Osteoblast (primary cell): ENCODE results near the gene CLK1. TPM values are rescaled to one million over a fixed set of nuclear protein-coding genes. Genes with fewer than 3 reads are reported as not detected.

Source experiments
- DNase-seq: peaks from one replicate; pipeline ENCODE4 v3.0.0; 2011; ENCODE audit warnings: low spot score, mixed read lengths; ENCODE audit not compliant: insufficient read length; ENCODE audit errors: missing footprints
- H2AFZ ChIP-seq: 2 replicates; pipeline ENCODE4 v1.6.0; 2011; ENCODE audit warnings: mild to moderate bottlenecking, low read length
- H3K27ac ChIP-seq: 2 replicates; pipeline ENCODE4 v1.5.1; 2011; ENCODE audit warnings: mild to moderate bottlenecking, low read depth, low read length, moderate library complexity
- H3K27me3 ChIP-seq: 2 replicates; pipeline ENCODE4 v1.6.0; 2012; ENCODE audit warnings: mild to moderate bottlenecking, control low read depth, inconsistent platforms, low read length, moderate library complexity; ENCODE audit not compliant: insufficient read depth
- H3K36me3 ChIP-seq: 2 replicates; pipeline ENCODE4 v1.5.1; 2011; ENCODE audit warnings: mild to moderate bottlenecking, low read length, control low read depth, moderate library complexity; ENCODE audit not compliant: insufficient read depth
- H3K4me1 ChIP-seq: 2 replicates; pipeline ENCODE4 v1.5.1; 2011; ENCODE audit warnings: mild to moderate bottlenecking, low read length, control low read depth, moderate library complexity; ENCODE audit not compliant: insufficient read depth
- H3K4me2 ChIP-seq: 2 replicates; pipeline ENCODE4 v1.6.0; 2011; ENCODE audit warnings: mild to moderate bottlenecking, low read length; ENCODE audit not compliant: insufficient read depth
- H3K4me3 ChIP-seq: fragments of 200-600 bp; sonication (generic); 3 replicates; pipeline ENCODE4 v1.5.1; 2012; ENCODE audit warnings: mild to moderate bottlenecking, low read length, inconsistent platforms; ENCODE audit not compliant: insufficient read depth
- H3K79me2 ChIP-seq: 2 replicates; pipeline ENCODE4 v1.6.0; 2012; ENCODE audit warnings: mild to moderate bottlenecking, low read length, control low read depth, inconsistent platforms; ENCODE audit not compliant: insufficient read depth
- H3K9me3 ChIP-seq: 2 replicates; pipeline ENCODE4 v1.5.1; 2011; ENCODE audit warnings: low read depth, low read length, control low read depth
- H4K20me1 ChIP-seq: 2 replicates; pipeline ENCODE4 v1.6.0; 2012; ENCODE audit warnings: mild to moderate bottlenecking, low read length, control low read depth; ENCODE audit not compliant: insufficient read depth
- CTCF ChIP-seq: IDR thresholded peaks from 2 replicates; pipeline ENCODE4 v1.5.1; 2011; ENCODE audit warnings: mild to moderate bottlenecking, low read depth, low read length, moderate library complexity; ENCODE audit errors: extremely low read depth
- total RNA-seq: library from RNA; depleted of rRNA; stranded (reverse); fragments of >200 nt; gene quantifications from 2 replicates; pipeline ENCODE4 v1.2.3, GENCODE V29; 2012

The CLK1 gene
- total RNA-seq, 1 donor: 73.5 TPM

GRCh38 chr2:200829258-200829655 lies 35.2 kb downstream of the CLK1 start:
- Histone ChIP-seq H3K79me2 (no peaks in the 10 kb centered on the region), H2AFZ (no peak overlapping the region), H3K9me3 (no peaks in the 10 kb centered on the region), H4K20me1 (no peaks in the 10 kb centered on the region), H3K4me1 (no peaks in the 10 kb centered on the region), H3K4me2 (no peak overlapping the region), H3K36me3 (peaks cover 3% of the 10 kb centered on the region), H3K27ac (no peak overlapping the region), H3K27me3 (no peaks in the 10 kb centered on the region), H3K4me3 (no peak overlapping the region)
- no peak for TF ChIP-seq CTCF
- DNase-seq: no peak

- no peak for TF ChIP-seq CTCF
- H3K4me3 ChIP-seq: no peak overlapping the region
- H3K4me2 ChIP-seq: no peak overlapping the region
- no peaks in the 10 kb centered on the region for H3K4me1 ChIP-seq
- no peaks in the 10 kb centered on the region for H3K27me3 ChIP-seq
- DNase-seq: no peak
- H4K20me1 ChIP-seq: no peaks in the 10 kb centered on the region
- peaks cover 9% of the 10 kb centered on the region for H3K36me3 ChIP-seq
- no peak overlapping the region for H2AFZ ChIP-seq
- no peak overlapping the region for H3K27ac ChIP-seq
- H3K9me3 ChIP-seq: no peaks in the 10 kb centered on the region
- no peaks in the 10 kb centered on the region for H3K79me2 ChIP-seq
Observed at GRCh38 chr2:200828572-200829257, 35.7 kb downstream of the CLK1 start.

- Histone ChIP-seq H3K4me3 (no peak overlapping the region), H3K27me3 (no peaks in the 10 kb centered on the region), H3K9me3 (no peaks in the 10 kb centered on the region), H2AFZ (no peak overlapping the region), H3K36me3 (peaks cover 9% of the 10 kb centered on the region), H3K4me1 (no peaks in the 10 kb centered on the region), H4K20me1 (no peaks in the 10 kb centered on the region), H3K27ac (no peak overlapping the region), H3K4me2 (no peak overlapping the region), H3K79me2 (no peaks in the 10 kb centered on the region)
- no peak for DNase-seq
- TF ChIP-seq CTCF: no peak
Observed at GRCh38 chr2:200828104-200828503, 36.4 kb downstream of the CLK1 start.

GRCh38 chr2:200821686-200822245 lies 42.7 kb downstream of the CLK1 start:
- H3K4me1 ChIP-seq: no peaks in the 10 kb centered on the region
- no peak overlapping the region for H3K4me3 ChIP-seq
- H2AFZ ChIP-seq: no peak overlapping the region
- no peaks in the 10 kb centered on the region for H3K27me3 ChIP-seq
- H3K9me3 ChIP-seq: no peaks in the 10 kb centered on the region
- H3K36me3 ChIP-seq: peaks cover 61% of the 10 kb centered on the region
- peaks cover 8% of the 10 kb centered on the region for H4K20me1 ChIP-seq
- DNase-seq: no peak
- peaks cover 20% of the 10 kb centered on the region for H3K79me2 ChIP-seq
- no peak overlapping the region for H3K27ac ChIP-seq
- H3K4me2 ChIP-seq: no peak overlapping the region
- TF ChIP-seq CTCF: no peak
